Calu3 (cell line): ENCODE data around the gene RPN2. TPM values are rescaled to one million over a fixed set of nuclear protein-coding genes. Genes with fewer than 3 reads are reported as not detected.

ENCODE experiments used
- BruUV-seq: library from RNA; stranded (reverse); fragments of 400-500 nt; replicated peaks from 2 replicates; lab custom pipeline; 2021; lab: Mats Ljungman, UMichigan
- CTCF ChIA-PET: fragments of 300-600 bp; sonication (Branson Sonifier 250); formaldehyde crosslinking; loops from one replicate; lab custom pipeline; 2022; ENCODE audit warnings: antibody characterized with exemption; lab: Charles Lee
- DNase-seq: peaks from one replicate; pipeline ENCODE4 v3.0.0; 2022
- H3K27ac Mint-ChIP-seq: one replicate; pipeline ENCODE4 v1.8.0; 2022; ENCODE audit warnings: mixed read lengths; ENCODE audit not compliant: unreplicated experiment
- H3K27me3 Mint-ChIP-seq: one replicate; pipeline ENCODE4 v1.8.0; 2022; ENCODE audit warnings: mixed read lengths; ENCODE audit not compliant: unreplicated experiment
- H3K36me3 Mint-ChIP-seq: one replicate; pipeline ENCODE4 v1.8.0; 2022; ENCODE audit warnings: mild to moderate bottlenecking, moderate library complexity, mixed read lengths; ENCODE audit not compliant: insufficient read depth, unreplicated experiment
- H3K4me1 Mint-ChIP-seq: one replicate; pipeline ENCODE4 v1.8.0; 2022; ENCODE audit warnings: mild to moderate bottlenecking, low read depth, mixed read lengths; ENCODE audit not compliant: unreplicated experiment
- H3K4me3 Mint-ChIP-seq: one replicate; pipeline ENCODE4 v1.8.0; 2022; ENCODE audit warnings: mild to moderate bottlenecking, low read depth, moderate library complexity, mixed read lengths; ENCODE audit not compliant: unreplicated experiment
- H3K9me3 Mint-ChIP-seq: one replicate; pipeline ENCODE4 v1.8.0; 2022; ENCODE audit warnings: low read depth, mixed read lengths; ENCODE audit not compliant: unreplicated experiment
- CTCF ChIP-seq: fragments of 200-600 bp; IDR thresholded peaks from one replicate; pipeline ENCODE4 v1.8.0; 2022; ENCODE audit warnings: antibody characterized with exemption; ENCODE audit not compliant: unreplicated experiment
- intact Hi-C: fragments of 100-400 bp; cut with micrococcal nuclease; formaldehyde crosslinking; loops from one replicate; pipeline ENCODE4 v1.10.0; 2022; ENCODE audit not compliant: unreplicated experiment
- total RNA-seq: library from RNA; stranded (reverse); gene quantifications from 2 replicates; pipeline ENCODE4 v1.2.3, GENCODE V29; 2022

Gene RPN2
- total RNA-seq, 1 experiment from 2014 or later, result 522 TPM

GRCh38 chr20:37245216-37246150 is 66.4 kb downstream of the RPN2 start:
- Mint-ChIP-seq H3K9me3 (no peaks in the 10 kb centered on the region), H3K27me3 (no peaks in the 10 kb centered on the region), H3K4me3 (no peak overlapping the region), H3K27ac (no peak overlapping the region), H3K4me1 (no peaks in the 10 kb centered on the region), H3K36me3 (peaks cover 49% of the 10 kb centered on the region)
- BruUV-seq, result no TSS peak
- no peak for TF ChIP-seq CTCF
- intact Hi-C loops, result no loop called here
- CTCF ChIA-PET, result no interaction called here
- no peak for DNase-seq

- TSS peak; percentile 3 for BruUV-seq
- no peak overlapping the region for H3K27ac Mint-ChIP-seq
- intact Hi-C loops, result no loop called here
- no peak for DNase-seq
- peaks cover 36% of the 10 kb centered on the region for H3K36me3 Mint-ChIP-seq
- H3K9me3 Mint-ChIP-seq, result no peaks in the 10 kb centered on the region
- no peak overlapping the region for H3K4me3 Mint-ChIP-seq
- no peaks in the 10 kb centered on the region for H3K4me1 Mint-ChIP-seq
- H3K27me3 Mint-ChIP-seq, result no peaks in the 10 kb centered on the region
- CTCF ChIA-PET, result no interaction called here
- no peak for TF ChIP-seq CTCF
These were observed 67.6 kb downstream of the RPN2 start for GRCh38 chr20:37246736-37247135.

- TF ChIP-seq CTCF, result no peak
- Mint-ChIP-seq H3K27me3 (no peaks in the 10 kb centered on the region), H3K36me3 (peaks cover 29% of the 10 kb centered on the region), H3K27ac (no peak overlapping the region), H3K9me3 (no peaks in the 10 kb centered on the region), H3K4me1 (no peaks in the 10 kb centered on the region), H3K4me3 (no peak overlapping the region)
- intact Hi-C loops, result no loop called here
- CTCF ChIA-PET, result interaction anchor here (0.7 kb wide), 2 partner anchors 52 to 854 kb away, joined by 3 to 5 read pairs; no protein-coding TSS in a partner anchor
- no TSS peak for BruUV-seq
- no peak for DNase-seq
These were observed 68.4 kb downstream of the RPN2 start for GRCh38 chr20:37247547-37247946.

- no peak overlapping the region for H3K4me3 Mint-ChIP-seq
- H3K27ac Mint-ChIP-seq, result no peak overlapping the region
- no peaks in the 10 kb centered on the region for H3K4me1 Mint-ChIP-seq
- H3K36me3 Mint-ChIP-seq, result peaks cover 18% of the 10 kb centered on the region
- H3K27me3 Mint-ChIP-seq, result peaks cover 6% of the 10 kb centered on the region
- intact Hi-C loops, result no loop called here
- no peak for DNase-seq
- CTCF ChIA-PET, result interaction anchor here (0.7 kb wide), 1 partner anchor 30 kb away, joined by 3 read pairs; no protein-coding TSS in a partner anchor
- no TSS peak for BruUV-seq
- TF ChIP-seq CTCF, result no peak
- no peaks in the 10 kb centered on the region for H3K9me3 Mint-ChIP-seq
These were observed 70.2 kb downstream of the RPN2 start for GRCh38 chr20:37249304-37249703.
